Subcutaneous adipose tissue (tissue), 4 donors: ENCODE measurements around the gene TAF11. TPM values are rescaled to one million over a fixed set of nuclear protein-coding genes. Genes with fewer than 3 reads are reported as not detected.

Experiments used
- total RNA-seq, 4 donors: library from RNA; depleted of rRNA; stranded (reverse); fragments of >200 nt; gene quantifications; one replicate each; pipeline ENCODE4 v1.1.0, GENCODE V29; 2016
- TF ChIP-seq, protein P1 (sequence below): fragments of 450-650 bp; IDR thresholded peaks from one replicate; pipeline ENCODE4 v1.5.1; 2016; ENCODE audit warnings: low read depth, mild to moderate bottlenecking, control low read depth, antibody characterized with exemption, moderate library complexity

The TAF11 gene
- total RNA-seq, 4 donors from 2014 or later: 12.2 to 18.5 (median 18.2) TPM

DNA sequence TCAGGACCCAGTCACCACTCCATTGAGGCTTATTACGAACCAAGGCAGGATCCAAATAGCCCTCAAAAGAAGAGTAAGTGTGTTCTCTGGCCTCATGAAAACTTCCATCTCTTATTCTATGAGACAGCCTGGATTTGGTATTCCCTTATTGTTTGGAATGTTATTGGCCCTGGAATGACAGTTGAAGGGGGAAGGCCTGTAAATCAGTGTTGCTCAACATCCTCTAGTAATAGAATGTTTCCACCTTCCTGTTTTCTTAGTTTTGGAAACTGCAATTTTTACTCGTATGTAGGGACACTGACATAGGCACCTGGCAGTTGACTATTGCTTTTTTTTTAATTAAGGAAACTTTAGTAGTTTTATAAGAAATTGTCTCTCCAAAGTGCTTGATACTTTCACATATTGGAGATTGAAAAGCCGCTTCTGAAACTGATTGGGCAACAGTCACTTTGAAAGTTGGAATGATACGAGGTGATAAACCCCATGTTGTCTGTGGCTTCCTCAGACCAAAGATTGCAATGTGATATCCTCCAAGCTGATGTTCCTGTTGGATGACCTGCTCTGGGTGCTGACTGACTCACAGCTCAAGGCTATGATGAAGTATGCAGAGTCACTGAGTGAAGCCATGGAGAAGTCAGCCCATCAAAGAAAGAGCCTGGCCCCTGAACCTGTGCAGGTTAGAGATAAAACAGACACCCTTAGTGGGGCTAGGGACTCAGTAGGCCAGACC, 52.9 kb downstream of the TAF11 start:
- TF ChIP-seq, protein P1, sequence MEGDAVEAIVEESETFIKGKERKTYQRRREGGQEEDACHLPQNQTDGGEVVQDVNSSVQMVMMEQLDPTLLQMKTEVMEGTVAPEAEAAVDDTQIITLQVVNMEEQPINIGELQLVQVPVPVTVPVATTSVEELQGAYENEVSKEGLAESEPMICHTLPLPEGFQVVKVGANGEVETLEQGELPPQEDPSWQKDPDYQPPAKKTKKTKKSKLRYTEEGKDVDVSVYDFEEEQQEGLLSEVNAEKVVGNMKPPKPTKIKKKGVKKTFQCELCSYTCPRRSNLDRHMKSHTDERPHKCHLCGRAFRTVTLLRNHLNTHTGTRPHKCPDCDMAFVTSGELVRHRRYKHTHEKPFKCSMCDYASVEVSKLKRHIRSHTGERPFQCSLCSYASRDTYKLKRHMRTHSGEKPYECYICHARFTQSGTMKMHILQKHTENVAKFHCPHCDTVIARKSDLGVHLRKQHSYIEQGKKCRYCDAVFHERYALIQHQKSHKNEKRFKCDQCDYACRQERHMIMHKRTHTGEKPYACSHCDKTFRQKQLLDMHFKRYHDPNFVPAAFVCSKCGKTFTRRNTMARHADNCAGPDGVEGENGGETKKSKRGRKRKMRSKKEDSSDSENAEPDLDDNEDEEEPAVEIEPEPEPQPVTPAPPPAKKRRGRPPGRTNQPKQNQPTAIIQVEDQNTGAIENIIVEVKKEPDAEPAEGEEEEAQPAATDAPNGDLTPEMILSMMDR: no peak

GRCh38 chr6:34832942-34833341, 54.9 kb downstream of the TAF11 start:
- TF ChIP-seq, protein P1: no peak

GRCh38 chr6:34829137-34829536, 58.7 kb downstream of the TAF11 start:
- TF ChIP-seq, protein P1: no peak

Other genes with a start within 250 kb of the TAF11 start
- 100 to 1,000 TPM in 1 of 4 donors, 10 to 100 TPM in 3; 78.6 to 135 (median 88.9) TPM for gene ILRUN, start 191.3 kb downstream of the TAF11 start, total RNA-seq
- 10 to 100 TPM; 40.3 to 60.3 (median 42.9) TPM for gene SNRPC, start 130.5 kb downstream of the TAF11 start, total RNA-seq
- 10 to 100 TPM; 12.1 to 21.7 (median 17.5) TPM for gene BLTP3A, start 96.0 kb downstream of the TAF11 start, total RNA-seq
- 10 to 100 TPM; 11.6 to 31.3 (median 19.2) TPM for gene ANKS1A, start 1.2 kb upstream of the TAF11 start, total RNA-seq